ENCODE measurements around the gene POLR3A.
"Not testable (repeated sequence)": the region's sequence is repeated elsewhere in the genome, so short reads cannot be mapped to it uniquely, and the experiment has no call there.

The POLR3A gene

GRCh38 chr10:78019264-78019663, 10.1 kb downstream of the POLR3A start:
- DNase-seq (ENCODE audit: low spot score) = no peak

GRCh38 chr10:78017856-78018255, 11.5 kb downstream of the POLR3A start:
- DNase-seq (ENCODE audit: low spot score) = no peak

GRCh38 chr10:78015546-78015945, 13.8 kb downstream of the POLR3A start:
- DNase-seq (ENCODE audit: low spot score) = no peak

- DNase-seq (ENCODE audit: low spot score) = no peak
Measured at GRCh38 chr10:78013564-78013963, 15.8 kb downstream of the POLR3A start.

GRCh38 chr10:78011065-78011464, 18.2 kb downstream of the POLR3A start:
- DNase-seq (ENCODE audit: low spot score) = no peak

GRCh38 chr10:78010278-78010677, 19.0 kb downstream of the POLR3A start:
- no peak for DNase-seq (ENCODE audit: low spot score)

GRCh38 chr10:78009662-78010061, 19.7 kb downstream of the POLR3A start:
- no peak for DNase-seq (ENCODE audit: low spot score)

- DNase-seq (ENCODE audit: low spot score) = no peak
Measured at GRCh38 chr10:78007172-78007571, 22.1 kb downstream of the POLR3A start.

GRCh38 chr10:78004215-78005026, 24.9 kb downstream of the POLR3A start:
- DNase-seq (ENCODE audit: low spot score) = no peak

GRCh38 chr10:78002541-78003288, 26.6 kb downstream of the POLR3A start:
- DNase-seq (ENCODE audit: low spot score) = no peak

- no peak for DNase-seq (ENCODE audit: low spot score)
Measured at GRCh38 chr10:78000956-78001472, 28.3 kb downstream of the POLR3A start.

- DNase-seq (ENCODE audit: low spot score) = no peak
Measured at GRCh38 chr10:78000206-78000605, 29.1 kb downstream of the POLR3A start.

- not testable (repeated sequence) for DNase-seq (ENCODE audit: low spot score)
Measured at GRCh38 chr10:77998780-77999179, 30.5 kb downstream of the POLR3A start.

- no peak for DNase-seq (ENCODE audit: low spot score)
Measured at GRCh38 chr10:77993620-77994019, 35.7 kb downstream of the POLR3A start.

GRCh38 chr10:77989081-77989724, 40.1 kb downstream of the POLR3A start:
- no peak for DNase-seq (ENCODE audit: low spot score)

- no peak for DNase-seq (ENCODE audit: low spot score)
Measured at GRCh38 chr10:77987671-77988255, 41.6 kb downstream of the POLR3A start.

- DNase-seq (ENCODE audit: low spot score) = no peak
Measured at GRCh38 chr10:77984986-77985385, 44.3 kb downstream of the POLR3A start.

- no peak for DNase-seq (ENCODE audit: low spot score)
Measured at GRCh38 chr10:77983384-77984341, 45.7 kb downstream of the POLR3A start.

- DNase-seq (ENCODE audit: low spot score) = no peak
Measured at GRCh38 chr10:77981281-77981680, 48.0 kb downstream of the POLR3A start.

- no peak for DNase-seq (ENCODE audit: low spot score)
Measured at GRCh38 chr10:77979221-77979620, 50.1 kb downstream of the POLR3A start.

GRCh38 chr10:77978360-77978759, 51.0 kb downstream of the POLR3A start:
- no peak for DNase-seq (ENCODE audit: low spot score)

Measured in D341Med (cell line).